HG02759 (cell line): ENCODE data around the gene USP20.
"Not testable (repeated sequence)": the region's sequence is repeated elsewhere in the genome, so short reads cannot be mapped to it uniquely, and the experiment has no call there.

ENCODE experiments used
- ATAC-seq: cut with Tn5 transposase; IDR thresholded peaks from one replicate; pipeline ENCODE4 v1.9.1; 2021; ENCODE audit warnings: mild to moderate bottlenecking, moderate library complexity; ENCODE audit not compliant: unreplicated experiment

The USP20 gene

DNA sequence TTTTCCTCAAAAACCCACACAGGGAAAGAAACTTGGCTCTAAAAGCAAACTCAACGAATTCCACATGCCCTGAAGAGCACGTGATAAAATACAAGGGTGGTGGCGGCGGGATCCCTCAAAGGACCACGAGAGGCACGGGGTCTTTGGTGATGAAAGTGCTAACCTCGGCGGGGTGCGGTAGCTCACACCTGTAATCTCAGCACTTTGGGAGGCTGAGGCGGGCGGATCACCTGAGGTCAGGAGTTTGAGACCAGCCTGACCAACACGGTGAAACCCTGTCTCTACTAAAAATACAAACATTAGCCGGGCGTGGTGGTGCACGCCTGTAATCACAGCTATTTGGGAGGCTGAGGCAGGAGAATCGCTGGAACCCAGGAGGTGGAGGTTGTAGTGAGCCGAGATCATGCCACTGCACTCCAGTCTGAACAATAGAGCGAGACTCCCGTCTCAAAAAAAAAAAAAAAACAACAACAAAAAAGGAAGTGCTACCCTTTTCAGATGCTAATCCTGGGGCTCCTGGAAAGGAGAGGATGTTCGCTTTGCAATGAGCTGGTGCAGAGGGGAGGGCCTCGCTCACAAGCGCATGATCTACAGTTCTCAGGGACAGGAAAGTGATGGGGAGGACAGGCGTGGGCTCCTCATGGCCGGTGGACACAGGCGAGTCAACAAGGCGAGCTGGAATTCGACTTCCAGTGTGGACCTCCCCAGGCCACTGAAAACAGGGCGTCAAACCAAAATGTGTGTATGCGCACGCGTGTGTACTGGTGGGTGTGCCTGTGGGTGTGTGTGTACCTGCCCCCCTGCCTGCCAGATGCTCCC, 54.1 kb downstream of the USP20 start:
- ATAC-seq = no peak

DNA sequence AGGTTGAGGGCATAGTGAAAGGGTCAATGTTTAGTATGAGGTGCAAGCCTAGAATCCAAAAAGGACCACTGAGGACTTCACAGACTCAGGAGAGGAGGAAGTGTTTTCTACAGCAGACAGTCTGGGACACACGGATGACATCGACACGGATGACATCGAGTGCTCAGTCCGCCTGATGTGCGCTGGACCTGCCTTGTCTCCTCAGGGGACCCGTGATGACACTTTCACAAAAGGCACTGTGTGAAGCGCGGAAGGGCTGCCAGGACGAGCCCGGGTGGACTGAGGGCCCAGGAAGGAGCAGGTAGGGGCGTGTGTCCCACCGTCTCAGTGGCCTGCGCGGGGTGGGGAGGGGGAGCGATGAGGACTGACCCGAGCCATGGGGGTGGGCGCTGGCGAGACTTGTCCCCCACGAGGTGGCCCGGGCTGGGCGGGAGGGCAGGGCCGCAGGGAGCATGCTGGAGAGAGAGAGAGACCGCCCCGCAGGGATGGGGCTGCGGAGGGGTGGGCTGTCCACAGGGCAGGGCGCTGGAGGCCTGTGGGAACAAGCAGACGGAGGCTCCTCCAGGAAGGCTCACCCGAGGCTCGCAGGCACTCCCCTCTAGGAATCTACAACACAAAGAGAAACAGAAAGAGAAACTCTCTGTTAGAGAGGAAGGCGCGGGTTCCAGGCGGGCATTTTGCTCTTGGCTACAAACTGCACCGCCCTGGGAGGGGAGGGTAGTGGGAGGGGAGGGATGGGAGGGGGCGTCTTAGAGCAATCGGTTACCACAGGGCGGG, 54.9 kb downstream of the USP20 start:
- no peak for ATAC-seq

DNA sequence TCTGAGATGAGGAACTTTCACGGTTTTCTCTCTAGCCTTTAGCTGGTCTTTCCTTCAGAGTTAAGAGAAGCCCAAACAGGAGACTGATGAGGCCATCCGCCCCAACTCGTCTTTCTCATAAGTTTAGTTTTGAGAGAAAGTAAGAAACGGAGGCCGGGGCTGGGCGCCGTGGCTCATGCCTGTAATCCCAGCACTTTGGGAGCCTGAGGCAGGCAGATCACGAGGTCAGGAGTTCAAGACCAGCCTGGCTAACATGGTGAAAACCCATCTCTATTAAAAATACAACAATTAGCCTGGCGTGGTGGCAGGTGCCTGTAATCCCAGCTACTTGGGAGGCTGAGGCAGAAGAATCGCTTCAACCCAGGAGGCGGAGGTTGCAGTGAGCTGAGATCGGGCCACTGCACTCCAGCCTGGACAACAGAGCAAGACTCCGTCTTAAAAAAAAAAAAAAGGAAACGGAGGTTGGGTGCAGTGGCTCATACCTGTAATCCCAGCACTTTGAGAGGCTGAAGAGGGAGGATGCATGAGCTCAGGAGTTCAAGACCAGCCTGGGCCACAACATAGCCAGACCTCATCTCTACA, 55.6 kb downstream of the USP20 start:
- ATAC-seq = not testable (repeated sequence)

DNA sequence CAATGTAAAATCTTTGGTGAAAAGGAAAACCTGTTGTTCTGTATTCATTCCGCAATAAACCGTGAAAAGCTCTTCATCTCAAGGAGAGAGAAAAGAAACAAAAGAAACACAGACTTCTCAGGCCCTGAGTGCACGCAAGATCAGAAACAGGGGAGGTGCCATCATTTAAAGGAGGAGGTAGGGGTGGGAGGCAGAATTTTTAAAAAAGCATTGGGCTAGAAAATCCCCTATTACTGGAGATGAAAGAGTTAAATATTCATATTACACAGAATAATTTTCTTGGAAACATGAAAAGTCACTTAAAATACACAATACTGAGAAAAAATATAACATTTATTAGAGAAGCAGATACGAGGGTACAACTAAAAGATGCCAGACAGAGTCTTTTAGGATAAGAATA, 56.3 kb downstream of the USP20 start:
- ATAC-seq = no peak

DNA sequence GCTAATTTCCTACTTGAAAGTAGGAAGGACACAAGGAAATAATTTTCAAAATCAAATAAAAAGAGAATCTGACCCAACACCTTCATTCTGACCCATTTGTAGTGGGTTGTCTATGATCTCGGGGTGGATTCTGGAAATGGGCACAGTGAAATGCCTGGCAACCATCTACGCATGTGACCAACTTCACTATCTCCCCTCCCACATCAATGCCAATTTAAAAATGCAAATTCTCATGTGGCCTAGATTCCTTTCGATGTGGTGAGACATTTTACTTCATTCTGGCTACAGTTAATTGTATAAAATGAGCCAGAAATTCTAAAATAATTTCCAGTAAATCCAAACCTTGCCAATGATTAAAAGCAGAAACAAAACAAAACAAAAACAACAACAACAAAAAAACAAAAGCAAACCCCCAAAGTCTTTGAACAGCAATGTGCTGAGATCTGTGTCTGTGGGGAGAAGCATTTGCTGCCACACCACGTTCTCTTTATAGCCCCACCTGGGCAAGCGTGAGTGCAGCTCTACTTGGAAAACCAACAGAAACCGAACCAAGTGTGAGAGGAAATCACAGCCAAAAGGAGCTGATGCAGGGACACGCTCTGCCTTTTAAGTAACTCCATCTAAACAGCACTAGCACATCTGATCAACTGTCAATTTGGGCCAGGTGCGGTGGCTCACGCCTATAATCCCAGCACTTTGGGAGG, 59.0 kb downstream of the USP20 start:
- no peak for ATAC-seq

DNA sequence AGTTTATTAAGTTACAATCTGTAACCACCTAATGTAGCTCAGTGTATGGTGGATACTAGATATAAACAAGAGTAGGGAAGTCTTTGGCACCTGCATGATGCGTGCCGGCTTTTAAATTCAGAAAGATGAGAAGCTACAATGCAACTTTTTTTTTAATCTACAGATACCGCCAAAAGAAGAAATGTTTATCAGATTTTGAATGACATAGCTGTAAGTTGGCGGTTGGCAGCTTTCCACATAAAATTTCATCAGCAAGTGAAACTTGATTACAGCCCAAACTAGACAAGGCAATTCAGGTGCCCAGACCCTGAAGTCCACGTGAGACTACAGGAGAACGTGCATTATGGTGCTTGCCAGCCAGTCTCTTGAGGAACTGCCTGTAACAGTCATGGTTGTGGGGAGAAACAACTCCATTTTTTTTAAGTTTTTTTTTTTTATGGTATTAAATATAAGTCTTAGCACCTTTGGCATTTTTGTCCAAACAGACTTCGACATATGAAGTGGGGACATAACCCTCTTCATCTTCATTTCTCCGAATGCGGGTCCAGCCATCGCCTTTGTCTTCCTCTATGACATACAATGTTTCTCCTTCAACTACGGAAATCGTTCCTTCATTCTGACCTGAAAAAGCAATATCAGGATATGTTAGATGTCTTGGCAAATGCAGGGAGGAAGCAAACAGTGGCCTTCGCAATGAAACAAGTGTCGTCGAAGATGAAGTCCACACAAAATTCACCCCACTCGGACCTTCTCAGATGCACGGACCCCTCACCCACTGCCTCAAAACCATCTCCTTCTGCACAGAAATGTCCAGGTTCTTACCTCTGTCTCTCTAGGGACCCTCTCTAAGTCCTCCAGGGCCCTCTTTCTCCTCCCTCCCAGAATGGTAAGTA, 60.4 kb downstream of the USP20 start:
- ATAC-seq = no peak

DNA sequence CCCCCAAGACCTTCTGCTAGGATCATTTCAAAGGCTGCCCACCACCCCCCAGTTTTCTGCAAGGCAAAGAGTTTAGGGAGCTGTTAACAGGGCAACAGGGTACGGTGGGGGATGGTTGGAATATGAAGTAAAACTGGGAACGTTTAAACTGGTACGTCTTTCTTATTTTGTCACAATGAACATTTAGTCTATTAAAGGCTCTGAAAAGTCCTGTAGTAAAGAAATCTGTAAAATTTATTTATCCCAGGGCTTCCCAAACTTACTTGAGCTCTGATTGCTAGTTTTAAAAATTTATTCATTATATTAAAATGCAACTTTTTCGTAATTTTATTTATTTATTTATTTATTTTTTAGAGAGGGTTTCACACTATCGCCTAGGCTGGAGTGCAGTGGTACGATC, 62.0 kb downstream of the USP20 start:
- ATAC-seq = no peak

DNA sequence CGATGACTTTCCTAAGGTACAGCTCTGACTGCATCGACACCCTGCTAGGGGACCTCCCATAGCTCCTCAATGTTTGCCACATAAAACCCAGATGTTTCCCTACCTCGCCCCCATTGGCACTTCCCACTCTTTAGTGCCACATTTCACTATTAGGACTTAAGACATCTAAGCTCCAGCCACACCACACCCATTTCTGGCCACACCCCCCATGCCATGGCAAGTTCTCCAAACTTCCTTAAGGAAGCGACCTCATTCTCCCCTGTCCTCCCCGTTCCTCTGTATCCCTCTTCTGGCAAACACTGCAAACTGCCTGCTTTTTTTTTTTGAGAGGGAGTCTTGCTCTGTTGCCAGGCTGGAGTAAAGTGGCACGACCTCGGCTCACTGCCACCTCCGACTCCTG, 62.9 kb downstream of the USP20 start:
- ATAC-seq = no peak

DNA sequence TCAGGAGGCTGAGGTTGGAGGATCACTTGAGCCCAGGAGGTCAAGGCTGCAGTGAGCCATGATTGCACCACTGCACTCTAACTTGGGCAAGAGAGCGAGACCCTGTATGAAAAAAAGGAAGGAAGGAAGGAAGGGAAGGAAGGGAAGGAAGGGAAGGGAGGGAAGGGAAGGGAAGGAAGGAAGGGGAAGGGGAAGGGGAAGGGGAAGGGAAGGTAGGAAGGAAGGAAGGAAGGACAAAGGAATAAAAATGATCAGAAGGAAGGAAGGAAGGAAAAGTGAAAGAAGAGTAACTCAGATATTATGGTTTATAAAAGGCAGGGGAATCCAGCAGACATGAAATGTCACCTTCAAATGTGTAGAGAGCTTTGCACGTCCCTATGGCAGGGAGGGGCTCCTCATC, 64.4 kb downstream of the USP20 start:
- no peak for ATAC-seq

DNA sequence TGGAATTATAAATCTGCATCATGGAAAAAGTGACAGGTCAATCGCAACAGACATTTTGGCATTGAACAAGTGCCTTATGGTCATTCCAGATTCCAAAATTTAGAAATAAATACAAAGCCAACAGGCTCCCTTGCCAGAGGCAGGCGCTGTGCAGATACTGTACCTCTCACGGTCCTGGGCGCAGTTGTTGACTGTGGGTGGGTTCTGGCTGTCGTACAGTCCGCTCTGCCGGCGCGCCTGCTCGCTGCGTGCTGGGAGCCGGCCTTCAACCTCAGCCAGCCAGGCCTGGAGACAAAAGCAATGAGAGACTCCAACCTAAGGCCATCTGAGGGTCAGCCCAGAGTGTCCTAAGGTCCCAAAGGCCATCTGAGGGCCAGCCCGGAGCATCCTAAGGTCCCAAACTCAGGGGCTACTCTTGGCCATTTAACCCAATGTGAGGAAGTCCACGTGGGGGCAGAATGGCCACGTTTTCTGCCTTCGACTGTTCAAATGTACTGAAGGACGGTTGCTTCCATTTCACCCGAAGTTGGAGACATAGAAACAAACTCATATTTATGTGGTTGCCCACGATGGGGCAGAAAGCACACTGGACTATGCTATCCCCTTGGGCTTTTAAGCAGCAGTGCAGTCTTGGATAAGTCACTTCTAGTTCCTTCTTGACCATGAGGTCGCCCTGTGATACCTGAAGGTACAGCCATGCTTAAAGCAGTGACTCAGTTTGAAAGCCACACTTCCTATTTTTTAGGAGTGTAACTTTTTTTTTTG, 65.2 kb downstream of the USP20 start:
- peak; percentile 84 for ATAC-seq

DNA sequence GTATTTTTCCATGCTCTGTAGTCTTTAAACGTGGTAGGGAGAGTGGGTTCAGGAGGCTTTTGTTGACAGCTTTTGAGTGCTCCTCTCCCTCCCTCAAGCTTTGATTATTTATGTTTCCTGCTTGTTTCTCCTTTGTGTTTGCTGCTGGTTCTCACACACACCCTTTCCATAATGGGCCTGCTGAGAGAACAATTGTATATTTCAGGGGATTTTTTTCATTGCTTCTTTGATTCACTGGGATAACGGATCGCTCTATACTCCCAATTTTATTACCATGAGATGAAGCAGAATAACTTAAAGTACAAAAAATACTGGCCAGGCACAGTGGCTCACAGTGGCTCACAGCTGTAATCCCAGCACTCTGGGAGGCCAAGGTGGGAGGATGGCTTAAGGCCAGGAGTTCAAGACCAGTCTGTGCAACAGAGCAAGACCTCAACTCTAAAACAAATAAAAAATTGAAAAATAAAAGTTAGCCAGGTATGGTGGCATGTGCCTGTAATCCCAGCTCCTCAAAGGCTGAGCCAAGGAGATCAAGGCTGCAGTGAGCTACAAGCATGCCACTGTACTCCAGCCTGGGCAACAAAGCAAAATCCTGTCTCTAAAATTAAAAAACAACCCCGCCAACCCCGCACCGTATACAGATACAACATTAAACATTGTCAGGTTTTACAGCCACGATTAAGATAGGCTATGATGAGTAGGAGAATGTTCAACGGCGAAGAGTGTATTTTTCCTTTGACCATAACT, 66.9 kb downstream of the USP20 start:
- no peak for ATAC-seq

DNA sequence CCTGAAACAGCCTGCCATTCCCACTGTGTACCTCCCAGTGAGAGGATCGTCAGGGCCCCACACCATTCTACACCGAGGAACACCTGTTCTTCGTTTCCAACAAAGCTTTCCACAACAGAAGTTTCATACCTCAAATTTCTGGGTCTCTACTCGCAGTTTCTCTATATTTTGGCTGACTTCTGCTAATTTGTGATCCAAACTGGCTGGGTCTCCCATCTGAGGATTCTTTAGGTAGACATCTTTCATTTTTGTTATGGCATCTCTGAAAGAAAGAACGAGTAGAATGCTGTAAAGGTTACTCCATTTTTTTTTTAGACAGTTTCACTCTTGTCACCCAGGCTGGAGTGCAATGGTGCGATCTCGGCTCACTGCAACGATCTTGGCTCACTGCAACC, 67.5 kb downstream of the USP20 start:
- ATAC-seq = no peak

DNA sequence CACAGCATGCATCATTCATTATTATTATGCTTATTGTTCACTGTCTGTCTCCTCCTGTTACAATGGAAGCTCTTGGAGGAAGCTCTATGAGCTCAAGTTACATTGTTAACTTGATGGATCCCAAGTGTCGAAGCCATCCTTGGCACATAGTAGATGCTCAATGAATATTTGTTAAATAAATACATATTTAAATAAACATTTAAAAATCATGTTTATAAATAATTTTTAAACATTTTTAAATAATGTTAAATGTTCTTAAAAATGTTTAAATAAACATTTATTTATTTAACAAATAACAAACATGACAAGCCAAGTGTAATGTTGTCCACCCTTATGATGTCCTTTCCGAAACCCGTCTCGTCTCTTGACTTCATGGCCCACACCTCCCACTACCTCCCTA, 69.5 kb downstream of the USP20 start:
- ATAC-seq = no peak

DNA sequence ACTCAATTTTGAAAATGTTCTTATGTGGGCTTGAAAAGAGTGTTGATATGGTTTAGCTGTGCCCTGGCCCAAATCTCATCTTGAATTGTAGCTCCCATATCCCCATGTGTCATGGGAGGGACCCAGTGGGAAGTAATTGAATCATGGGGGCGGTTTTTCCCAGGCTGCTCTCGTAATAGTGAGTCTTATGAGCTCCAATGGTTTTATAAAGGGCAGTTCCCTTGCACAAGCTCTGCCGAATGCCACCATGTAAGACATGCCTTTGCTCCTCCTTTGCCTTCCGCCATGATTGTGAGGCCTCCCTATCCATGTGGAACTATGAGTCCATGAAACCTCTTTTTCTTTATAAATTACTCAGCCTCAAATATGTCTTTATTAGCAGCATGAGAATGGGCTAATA, 71.0 kb downstream of the USP20 start:
- no peak for ATAC-seq

DNA sequence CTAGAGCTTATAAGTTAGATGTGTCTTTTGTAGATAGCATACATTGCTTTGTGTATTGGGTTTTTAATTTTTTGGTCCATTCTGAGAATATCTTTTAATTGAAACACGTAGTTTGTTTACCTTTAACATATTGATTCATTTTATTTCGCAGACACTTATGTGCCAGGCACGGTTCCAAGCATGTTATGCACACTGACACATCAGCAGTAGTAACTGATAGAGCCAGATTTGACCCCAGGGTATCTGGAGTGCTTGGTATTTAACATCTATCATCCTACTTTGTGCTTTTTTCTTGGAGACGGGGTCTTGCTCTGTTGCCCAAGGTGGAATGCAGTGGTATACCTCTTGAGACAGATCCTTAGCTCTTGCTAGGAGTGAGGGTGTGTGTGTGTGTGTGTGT, 71.9 kb downstream of the USP20 start:
- no peak for ATAC-seq

DNA sequence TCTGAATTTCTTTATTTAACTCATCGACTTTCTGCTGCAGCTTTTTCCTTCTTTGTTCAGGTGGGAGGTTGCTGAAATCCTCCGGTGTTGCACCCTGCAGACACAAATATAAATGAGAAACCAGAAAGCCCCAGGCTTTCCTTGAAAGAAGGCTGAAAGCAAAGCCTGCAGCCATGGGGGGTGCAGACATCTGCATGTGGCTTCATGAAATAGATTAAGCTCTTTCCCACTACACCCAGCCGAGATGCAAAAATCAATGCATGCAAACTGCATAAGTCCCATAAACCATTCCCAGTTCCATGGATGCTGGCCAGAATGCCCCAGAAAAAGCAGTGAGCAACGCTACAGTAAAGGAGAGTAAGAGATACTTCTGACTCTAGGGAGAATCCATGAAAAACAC, 73.6 kb downstream of the USP20 start:
- ATAC-seq = no peak

DNA sequence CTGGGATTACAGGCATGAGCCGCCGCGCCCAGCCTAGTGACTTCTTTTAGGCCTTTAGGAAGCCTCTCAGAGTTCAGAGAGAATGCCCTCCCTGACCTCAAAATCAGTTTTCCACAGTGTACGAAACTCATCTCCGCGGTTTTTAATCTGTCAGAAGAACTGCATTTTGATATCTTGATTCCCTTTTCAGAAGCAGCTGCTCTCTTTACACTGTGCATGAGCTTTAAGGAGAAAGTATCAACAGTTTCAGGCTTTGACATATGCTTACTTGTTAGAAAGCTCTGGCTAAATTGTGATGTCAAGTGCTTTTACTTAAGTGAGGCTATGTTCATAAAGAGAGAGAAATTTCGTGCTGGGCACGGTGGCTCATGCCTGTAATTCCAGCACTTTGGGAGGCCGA, 74.6 kb downstream of the USP20 start:
- ATAC-seq = no peak

DNA sequence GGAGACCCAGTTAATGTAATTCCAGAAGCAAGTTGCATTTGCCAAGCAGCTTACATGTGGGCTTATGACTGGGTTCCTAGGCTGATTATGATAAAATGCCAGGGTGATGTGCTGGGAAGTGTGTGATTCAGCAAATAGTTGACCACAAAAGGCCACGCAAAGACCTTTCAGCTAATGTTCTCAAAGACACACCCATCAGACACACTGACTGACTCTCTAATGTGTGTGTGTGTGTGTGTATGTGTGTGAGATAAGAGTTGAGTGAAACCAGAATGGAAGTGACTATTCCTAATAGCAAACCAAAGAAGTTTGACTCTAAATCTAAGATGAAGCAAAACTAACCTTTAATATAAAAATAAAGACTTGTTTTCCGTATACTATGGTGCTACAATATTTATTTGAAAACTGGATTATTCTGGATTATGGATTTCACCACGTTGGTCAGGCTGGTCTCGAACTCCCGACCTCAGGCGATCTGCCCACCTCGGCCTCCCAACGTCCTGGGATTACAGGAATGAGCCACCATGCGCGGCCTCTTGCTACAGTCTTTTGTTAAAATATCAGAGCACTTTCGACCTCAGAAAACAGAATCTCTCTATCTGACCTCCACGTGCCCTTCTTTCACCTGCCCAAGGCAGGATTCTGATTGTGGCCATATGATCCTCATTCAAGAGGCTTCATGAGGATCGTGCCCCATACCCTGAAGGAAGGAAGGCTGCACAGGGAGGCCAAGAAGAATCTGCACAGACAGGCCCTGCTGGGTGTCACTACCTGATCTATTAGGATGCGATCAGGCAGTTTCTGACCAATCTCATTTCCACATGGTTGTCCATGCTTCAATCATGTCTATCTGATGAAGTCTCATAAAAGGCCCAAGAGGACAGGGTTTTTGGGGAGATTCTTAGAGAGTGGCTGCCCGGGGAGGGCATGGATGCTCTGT, 75.6 kb downstream of the USP20 start:
- no peak for ATAC-seq
